Tibial nerve (tissue), 4 donors: ENCODE measurements around the gene SYTL1. TPM values are rescaled to one million over a fixed set of nuclear protein-coding genes. Genes with fewer than 3 reads are reported as not detected.
A peak's percentile ranks its signal among the peaks of the same experiment; 100 is the strongest.

Experiments
- DNase-seq, 2 donors: peaks; one replicate each; pipeline ENCODE4 v3.0.0-alpha.2; 2019; ENCODE audit warnings: low spot score in 2 of 2
- H3K27ac ChIP-seq, 4 donors: fragments of 200-600 bp; sonication (generic) in 3 of 4; one replicate each; pipeline ENCODE4 v1.5.1; 2017 to 2019; ENCODE audit warnings: mild to moderate bottlenecking in 1 of 4
- H3K27me3 ChIP-seq, 2 donors: fragments of 200-600 bp; sonication (generic) in 1 of 2; one replicate each; pipeline versions ENCODE4 v1.5.1 to v1.6.0; 2017 to 2019
- H3K36me3 ChIP-seq, 3 donors: fragments of 200-600 bp; sonication (generic); one replicate each; pipeline ENCODE4 v1.5.1; 2018 to 2019
- H3K4me1 ChIP-seq, 4 donors: fragments of 200-600 bp; sonication (generic) in 3 of 4; one replicate each; pipeline ENCODE4 v1.5.1; 2017 to 2019
- H3K4me3 ChIP-seq, 4 donors: fragments of 200-600 bp; sonication (generic) in 3 of 4; one replicate each; pipeline ENCODE4 v1.5.1; 2017 to 2019; ENCODE audit warnings: mild to moderate bottlenecking in 1 of 4, moderate library complexity in 1 of 4
- H3K9me3 ChIP-seq, 4 donors: fragments of 200-600 bp; sonication (generic) in 3 of 4; one replicate each; pipeline ENCODE4 v1.5.1; 2017 to 2019
- EP300 ChIP-seq, 2 donors: sonication (generic); formaldehyde crosslinking; IDR thresholded peaks; one replicate each; pipeline ENCODE4 v1.6.1; 2017; ENCODE audit warnings: antibody characterized with exemption in 2 of 2, mild to moderate bottlenecking in 1 of 2
- POLR2A ChIP-seq, 2 donors: fragments of 450-650 bp; IDR thresholded peaks; one replicate each; pipeline ENCODE4 v1.6.1; 2017; ENCODE audit warnings: antibody characterized with exemption in 2 of 2, mild to moderate bottlenecking in 2 of 2, moderate library complexity in 2 of 2
- WGBS, 2 donors: methylation state at CpG; one replicate each; pipeline ENCODE4 v1.1.5; 2018; 5-methylcytosine and 5-hydroxymethylcytosine counted together
- total RNA-seq, 4 donors: library from RNA; depleted of rRNA; stranded (reverse); fragments of >200 nt; gene quantifications; one replicate each; pipeline ENCODE4 v1.1.0, GENCODE V29; 2016
- TF ChIP-seq, protein P1 (sequence below), 5 experiments: fragments of 200-600 bp in 3 of 5; fragments of 450-650 bp in 2 of 5; sonication (generic) in 3 of 5; IDR thresholded peaks; one replicate each; pipeline ENCODE4 v1.5.1; 2016 to 2019; ENCODE audit warnings: antibody characterized with exemption in 5 of 5, mild to moderate bottlenecking in 3 of 5, moderate library complexity in 2 of 5

Gene SYTL1
- total RNA-seq, 4 donors from 2014 or later, result 1.2 to 2.7 (median 1.7) TPM

- no peak for DNase-seq
- Histone ChIP-seq H3K27me3 (peaks cover 0 to 2% of the 10 kb centered on the region in 2 donors), H3K27ac (no peak overlapping the region), H3K9me3 (no peaks in the 10 kb centered on the region), H3K4me1 (peaks cover 0 to 21% (median 8%) of the 10 kb centered on the region in 4 donors), H3K36me3 (no peaks in the 10 kb centered on the region), H3K4me3 (no peak overlapping the region)
- TF ChIP-seq EP300 (IDR thresholded peaks at IDR 0.05), result no peak
- TF ChIP-seq POLR2A (IDR thresholded peaks at IDR 0.05), result no peak
- TF ChIP-seq, protein P1, sequence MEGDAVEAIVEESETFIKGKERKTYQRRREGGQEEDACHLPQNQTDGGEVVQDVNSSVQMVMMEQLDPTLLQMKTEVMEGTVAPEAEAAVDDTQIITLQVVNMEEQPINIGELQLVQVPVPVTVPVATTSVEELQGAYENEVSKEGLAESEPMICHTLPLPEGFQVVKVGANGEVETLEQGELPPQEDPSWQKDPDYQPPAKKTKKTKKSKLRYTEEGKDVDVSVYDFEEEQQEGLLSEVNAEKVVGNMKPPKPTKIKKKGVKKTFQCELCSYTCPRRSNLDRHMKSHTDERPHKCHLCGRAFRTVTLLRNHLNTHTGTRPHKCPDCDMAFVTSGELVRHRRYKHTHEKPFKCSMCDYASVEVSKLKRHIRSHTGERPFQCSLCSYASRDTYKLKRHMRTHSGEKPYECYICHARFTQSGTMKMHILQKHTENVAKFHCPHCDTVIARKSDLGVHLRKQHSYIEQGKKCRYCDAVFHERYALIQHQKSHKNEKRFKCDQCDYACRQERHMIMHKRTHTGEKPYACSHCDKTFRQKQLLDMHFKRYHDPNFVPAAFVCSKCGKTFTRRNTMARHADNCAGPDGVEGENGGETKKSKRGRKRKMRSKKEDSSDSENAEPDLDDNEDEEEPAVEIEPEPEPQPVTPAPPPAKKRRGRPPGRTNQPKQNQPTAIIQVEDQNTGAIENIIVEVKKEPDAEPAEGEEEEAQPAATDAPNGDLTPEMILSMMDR (IDR thresholded peaks at IDR 0.05), result no peak
- 77 to 79% methylated on average over 12 of the region's 12 CpGs for WGBS, 2 donors
These were observed 36.1 kb downstream of the SYTL1 start for GRCh38 chr1:27377760-27378495.

DNA sequence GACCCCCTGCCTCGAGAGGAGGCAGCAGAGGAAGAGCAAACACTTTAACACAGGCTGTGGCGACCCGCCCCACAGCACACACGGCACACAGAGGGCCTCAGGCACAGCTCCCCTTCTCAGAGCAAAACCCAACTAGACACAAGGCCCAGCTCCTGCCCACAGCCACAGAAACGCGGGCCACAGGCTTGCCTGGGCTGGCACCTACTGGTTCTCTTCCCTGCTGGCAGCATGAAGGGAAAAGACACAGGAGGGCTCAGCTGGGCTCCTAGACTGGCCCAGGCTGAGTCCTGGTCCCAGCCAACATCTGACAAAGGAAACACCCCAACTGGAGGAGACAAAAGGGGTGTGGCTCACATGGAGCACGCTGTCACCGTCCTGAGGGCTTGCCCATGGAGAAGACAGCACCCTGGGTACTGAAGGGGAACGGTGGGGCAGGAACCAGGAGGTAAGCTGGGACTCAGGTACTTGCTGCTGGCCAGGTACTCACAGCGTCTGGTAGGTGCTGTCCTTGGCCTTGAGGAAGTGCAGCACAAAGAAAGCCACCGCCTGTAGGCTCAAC lies 37.8 kb downstream of the SYTL1 start:
- TF ChIP-seq, protein P1 (IDR thresholded peaks at IDR 0.05), result no peak
- TF ChIP-seq POLR2A (IDR thresholded peaks at IDR 0.05) (no peak), EP300 (IDR thresholded peaks at IDR 0.05) (no peak)
- H3K4me1 ChIP-seq, result peaks cover 0 to 25% (median 9%) of the 10 kb centered on the region in 4 donors
- WGBS, 2 donors, result 80 to 87% methylated on average over 11 of the region's 11 CpGs
- H3K9me3 ChIP-seq, result no peaks in the 10 kb centered on the region
- no peaks in the 10 kb centered on the region for H3K36me3 ChIP-seq
- H3K27me3 ChIP-seq, result peaks cover 0 to 6% of the 10 kb centered on the region in 2 donors
- H3K27ac ChIP-seq, result peak overlapping the region in 1 of 4 donors; percentile 29
- no peak overlapping the region for H3K4me3 ChIP-seq
- no peak for DNase-seq

DNA sequence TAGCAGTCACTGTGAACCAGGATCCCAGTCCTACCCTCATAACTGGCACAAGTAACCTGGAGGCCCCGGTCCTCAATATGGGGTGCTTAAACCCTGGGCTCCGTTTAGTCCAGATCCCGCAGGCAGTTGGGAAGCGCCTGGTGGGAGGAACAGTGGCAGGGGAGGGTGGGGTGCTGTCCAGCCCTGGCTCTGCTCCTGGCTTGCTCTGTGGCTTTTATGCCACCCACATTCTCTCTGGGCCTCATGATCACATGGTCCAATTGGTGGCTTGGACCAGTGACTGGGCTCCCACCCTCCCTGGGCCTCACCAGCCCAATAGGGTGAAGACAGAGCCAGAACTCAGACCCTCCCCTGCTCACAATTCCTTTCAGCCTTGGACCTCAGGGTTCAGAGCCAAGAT lies 38.4 kb downstream of the SYTL1 start:
- 71 to 85% methylated on average over 4 of the region's 4 CpGs for whole genome bisulfite sequencing, 2 donors
- H3K27ac ChIP-seq, result peak overlapping the region in 1 of 4 donors; percentile 29
- no peaks in the 10 kb centered on the region for H3K9me3 ChIP-seq
- TF ChIP-seq POLR2A (IDR thresholded peaks at IDR 0.05), result no peak
- TF ChIP-seq EP300 (IDR thresholded peaks at IDR 0.05), result no peak
- TF ChIP-seq, protein P1 (IDR thresholded peaks at IDR 0.05), result no peak
- peaks cover 0 to 25% (median 9%) of the 10 kb centered on the region in 4 donors for H3K4me1 ChIP-seq
- H3K27me3 ChIP-seq, result peaks cover 0 to 6% of the 10 kb centered on the region in 2 donors
- no peak for DNase-seq
- no peaks in the 10 kb centered on the region for H3K36me3 ChIP-seq
- no peak overlapping the region for H3K4me3 ChIP-seq

GRCh38 chr1:27380766-27381733 lies 39.2 kb downstream of the SYTL1 start:
- WGBS, 2 donors, result 55 to 61% methylated on average over 12 of the region's 12 CpGs
- no peak overlapping the region for H3K4me3 ChIP-seq
- DNase-seq, result no peak
- TF ChIP-seq, protein P1 (IDR thresholded peaks at IDR 0.05), result no peak
- TF ChIP-seq POLR2A (IDR thresholded peaks at IDR 0.05) (no peak), EP300 (IDR thresholded peaks at IDR 0.05) (no peak)
- H3K27me3 ChIP-seq, result peaks cover 0 to 6% of the 10 kb centered on the region in 2 donors
- peaks cover 0 to 25% (median 9%) of the 10 kb centered on the region in 4 donors for H3K4me1 ChIP-seq
- peak overlapping the region in 1 of 4 donors; percentile 29 for H3K27ac ChIP-seq
- H3K36me3 ChIP-seq, result no peaks in the 10 kb centered on the region
- H3K9me3 ChIP-seq, result no peaks in the 10 kb centered on the region
